HFFc6 (cell line): ENCODE data around the gene MBLAC2. TPM values are rescaled to one million over a fixed set of nuclear protein-coding genes. Genes with fewer than 3 reads are reported as not detected.

Experiments used
- DNase-seq: peaks from one replicate; pipeline ENCODE4 v3.0.0-alpha.2; 2018
- H3K27ac Mint-ChIP-seq: 2 replicates; pipeline ENCODE4 v1.8.0; 2020; ENCODE audit warnings: mild to moderate bottlenecking, mixed read lengths
- H3K27me3 Mint-ChIP-seq: 2 replicates; pipeline ENCODE4 v1.8.0; 2021; ENCODE audit warnings: mild to moderate bottlenecking, moderate library complexity, mixed read lengths; ENCODE audit not compliant: insufficient read depth
- H3K36me3 Mint-ChIP-seq: 2 replicates; pipeline ENCODE4 v1.8.0; 2021; ENCODE audit warnings: low read depth, mixed read lengths
- H3K4me1 Mint-ChIP-seq: 2 replicates; pipeline ENCODE4 v1.8.0; 2020; ENCODE audit warnings: low read depth, mixed read lengths
- H3K4me3 Mint-ChIP-seq: 2 replicates; pipeline ENCODE4 v1.8.0; 2020; ENCODE audit warnings: mild to moderate bottlenecking, moderate library complexity, mixed read lengths
- H3K9me3 Mint-ChIP-seq: 2 replicates; pipeline ENCODE4 v1.8.0; 2020; ENCODE audit warnings: mild to moderate bottlenecking, mixed read lengths
- total RNA-seq, 6 experiments: library from RNA; stranded (reverse); fragmentation: NEBNext Ultra II Directional; extraction: Animal tissue kit (Norgen Biotek cat#: 25700); gene quantifications; 2 replicates in 1 of 6; 3 replicates in 5 of 6; pipeline ENCODE4 v1.2.3, GENCODE V29; 2021
- TF ChIP-seq, protein P1 (sequence below): fragments of 200-600 bp; sonication (generic); IDR thresholded peaks from 2 replicates; pipeline ENCODE4 v1.5.0; 2021; ENCODE audit warnings: antibody characterized with exemption, mild to moderate bottlenecking

Gene MBLAC2
- total RNA-seq, 6 experiments from 2014 or later: 5.1 to 6.3 (median 5.6) TPM

- no peak for DNase-seq
- H3K27ac Mint-ChIP-seq: no peak overlapping the region
Measured at GRCh38 chr5:90484540-90484939, 10.0 kb upstream of the MBLAC2 start.

DNA sequence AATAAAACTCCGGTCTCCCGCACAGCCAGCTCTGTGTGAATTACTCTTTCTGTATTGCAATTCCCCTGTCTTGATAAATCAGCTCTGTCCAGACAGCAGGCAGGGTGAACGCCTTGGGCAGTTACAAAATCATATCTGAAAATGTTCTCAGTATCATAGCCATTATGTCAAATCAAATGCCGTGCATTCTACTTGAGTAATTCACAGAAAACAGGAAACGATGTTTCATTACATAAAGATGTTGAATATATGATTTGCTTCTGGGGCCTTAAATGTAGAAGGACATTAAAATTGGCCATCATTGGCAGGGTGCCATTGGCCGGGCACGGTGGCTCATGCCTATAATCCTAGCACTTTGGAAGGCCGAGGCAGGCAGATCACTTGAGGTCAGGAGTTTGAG, 8.6 kb upstream of the MBLAC2 start:
- no peaks in the 10 kb centered on the region for H3K27me3 Mint-ChIP-seq

More at GRCh38 chr5:90484540-90484939, 10.0 kb upstream of the MBLAC2 start:
- H3K4me1 Mint-ChIP-seq: peaks cover 48% of the 10 kb centered on the region
- H3K27me3 Mint-ChIP-seq: no peaks in the 10 kb centered on the region
- TF ChIP-seq, protein P1, sequence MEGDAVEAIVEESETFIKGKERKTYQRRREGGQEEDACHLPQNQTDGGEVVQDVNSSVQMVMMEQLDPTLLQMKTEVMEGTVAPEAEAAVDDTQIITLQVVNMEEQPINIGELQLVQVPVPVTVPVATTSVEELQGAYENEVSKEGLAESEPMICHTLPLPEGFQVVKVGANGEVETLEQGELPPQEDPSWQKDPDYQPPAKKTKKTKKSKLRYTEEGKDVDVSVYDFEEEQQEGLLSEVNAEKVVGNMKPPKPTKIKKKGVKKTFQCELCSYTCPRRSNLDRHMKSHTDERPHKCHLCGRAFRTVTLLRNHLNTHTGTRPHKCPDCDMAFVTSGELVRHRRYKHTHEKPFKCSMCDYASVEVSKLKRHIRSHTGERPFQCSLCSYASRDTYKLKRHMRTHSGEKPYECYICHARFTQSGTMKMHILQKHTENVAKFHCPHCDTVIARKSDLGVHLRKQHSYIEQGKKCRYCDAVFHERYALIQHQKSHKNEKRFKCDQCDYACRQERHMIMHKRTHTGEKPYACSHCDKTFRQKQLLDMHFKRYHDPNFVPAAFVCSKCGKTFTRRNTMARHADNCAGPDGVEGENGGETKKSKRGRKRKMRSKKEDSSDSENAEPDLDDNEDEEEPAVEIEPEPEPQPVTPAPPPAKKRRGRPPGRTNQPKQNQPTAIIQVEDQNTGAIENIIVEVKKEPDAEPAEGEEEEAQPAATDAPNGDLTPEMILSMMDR: no peak
- H3K9me3 Mint-ChIP-seq: no peaks in the 10 kb centered on the region
- H3K36me3 Mint-ChIP-seq: peaks cover 14% of the 10 kb centered on the region
- no peak overlapping the region for H3K4me3 Mint-ChIP-seq

DNA sequence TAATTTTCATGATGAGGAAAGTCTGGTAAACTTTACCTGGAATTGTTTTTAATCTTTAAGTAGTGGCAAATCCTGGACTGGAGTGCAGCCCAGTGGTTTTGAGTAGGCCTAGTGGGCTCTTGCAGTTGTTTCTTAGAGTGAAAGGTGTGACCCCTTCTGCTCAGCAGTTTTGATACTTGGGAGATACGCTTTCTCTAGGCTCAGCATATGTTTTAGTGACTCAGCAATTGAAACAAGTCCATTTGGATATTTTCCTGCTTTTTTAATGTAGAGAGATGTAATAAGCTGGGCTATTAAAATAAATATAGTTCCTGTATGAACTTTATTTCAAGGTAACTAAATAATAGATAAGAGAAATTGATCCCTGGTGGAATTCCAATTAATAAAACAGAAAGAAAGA, 6.1 kb upstream of the MBLAC2 start:
- no peak overlapping the region for H3K4me3 Mint-ChIP-seq
- no peak for DNase-seq

More for the DNA sequence above, 8.6 kb upstream of the MBLAC2 start:
- DNase-seq: no peak
- no peaks in the 10 kb centered on the region for H3K9me3 Mint-ChIP-seq
- H3K4me1 Mint-ChIP-seq: peaks cover 41% of the 10 kb centered on the region
- H3K4me3 Mint-ChIP-seq: no peak overlapping the region
- H3K27ac Mint-ChIP-seq: no peak overlapping the region; the same call in 1 of the 2 replicates
- TF ChIP-seq, protein P1: no peak
- peaks cover 14% of the 10 kb centered on the region for H3K36me3 Mint-ChIP-seq

DNA sequence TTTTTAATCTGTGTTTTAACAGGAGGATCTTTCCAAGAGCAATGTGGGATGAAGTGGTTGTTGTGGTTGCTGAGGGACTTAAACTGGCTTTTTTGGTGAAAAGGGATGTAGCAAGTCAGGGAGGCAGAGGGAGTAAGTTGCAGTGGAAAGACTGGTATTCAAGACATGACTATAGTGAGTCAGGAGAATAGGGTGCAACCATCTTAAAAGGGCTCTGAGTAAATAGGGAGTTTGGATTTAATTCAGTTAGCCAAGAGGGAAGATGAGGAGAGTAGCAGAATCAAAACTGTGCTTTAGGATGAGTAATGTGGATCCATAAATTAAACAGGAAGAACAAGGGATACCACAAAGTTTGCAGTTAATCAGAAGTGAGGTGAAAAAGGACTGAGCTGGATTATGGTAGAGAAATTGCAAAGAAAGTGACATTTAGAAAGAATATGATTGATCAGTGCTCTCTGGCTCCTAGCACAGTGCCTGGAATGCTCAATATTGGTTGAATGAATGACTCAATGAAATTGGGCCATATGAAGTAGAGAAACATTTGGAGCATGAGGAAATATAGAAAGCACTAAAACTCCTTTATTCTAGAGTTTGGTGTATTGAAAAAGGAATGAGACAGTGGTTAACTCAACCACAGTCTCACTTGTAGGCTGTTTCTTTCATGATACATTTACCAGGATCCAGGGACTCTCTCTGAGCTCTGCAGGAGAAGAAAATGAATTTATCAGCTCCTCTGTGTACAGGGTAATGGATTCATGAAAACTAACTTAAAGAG, 5.2 kb upstream of the MBLAC2 start:
- H3K4me1 Mint-ChIP-seq: peaks cover 54% of the 10 kb centered on the region

More for the DNA sequence above, 6.1 kb upstream of the MBLAC2 start:
- Mint-ChIP-seq H3K36me3 (peaks cover 6% of the 10 kb centered on the region), H3K27me3 (no peaks in the 10 kb centered on the region), H3K27ac (no peak overlapping the region), H3K9me3 (no peaks in the 10 kb centered on the region), H3K4me1 (peaks cover 50% of the 10 kb centered on the region)
- TF ChIP-seq, protein P1: no peak

DNA sequence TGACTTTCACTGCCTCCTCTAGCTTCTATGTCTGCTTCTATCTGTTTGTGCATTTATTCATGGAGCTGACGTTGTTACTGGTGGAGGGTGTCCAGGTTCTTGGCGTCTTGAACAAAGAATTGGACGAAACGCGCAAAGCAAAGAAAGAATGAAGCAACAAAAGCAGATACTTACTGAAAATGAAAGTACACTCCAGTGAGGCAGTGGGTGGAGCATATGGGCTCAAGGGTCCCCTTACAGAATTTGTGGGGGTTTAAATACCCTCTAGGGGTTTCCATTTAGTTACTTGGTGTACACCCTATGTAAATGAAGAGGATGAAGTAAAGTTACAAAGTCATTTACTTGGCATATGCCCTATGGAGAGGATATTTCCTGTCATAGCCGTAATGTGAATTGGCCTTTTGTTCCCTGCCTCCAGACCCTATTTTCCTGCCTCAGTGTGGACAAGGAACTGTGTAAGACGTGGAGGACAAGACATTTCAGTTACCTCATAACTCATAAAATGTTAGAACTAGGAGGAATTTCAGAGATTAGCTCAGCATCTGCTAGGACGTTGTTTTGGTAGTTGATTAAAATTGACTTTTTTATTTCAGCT, 3.1 kb upstream of the MBLAC2 start:
- no peak overlapping the region for H3K4me3 Mint-ChIP-seq
- TF ChIP-seq, protein P1: no peak
- peaks cover 3% of the 10 kb centered on the region; the same call in 1 of the 2 replicates for H3K27me3 Mint-ChIP-seq
- H3K36me3 Mint-ChIP-seq: peaks cover 4% of the 10 kb centered on the region; the same call in 1 of the 2 replicates
- H3K9me3 Mint-ChIP-seq: no peaks in the 10 kb centered on the region
- peaks cover 49% of the 10 kb centered on the region for H3K4me1 Mint-ChIP-seq
- DNase-seq: no peak
- H3K27ac Mint-ChIP-seq: no peak overlapping the region

More for the DNA sequence above, 5.2 kb upstream of the MBLAC2 start:
- DNase-seq: peak; percentile 33
- H3K27ac Mint-ChIP-seq: peak overlapping the region; percentile 75
- H3K27me3 Mint-ChIP-seq: peaks cover 1% of the 10 kb centered on the region; the same call in 1 of the 2 replicates
- TF ChIP-seq, protein P1: no peak
- H3K4me3 Mint-ChIP-seq: peak overlapping the region; percentile 11; the same call in 1 of the 2 replicates
- peaks cover 6% of the 10 kb centered on the region for H3K36me3 Mint-ChIP-seq
- H3K9me3 Mint-ChIP-seq: no peaks in the 10 kb centered on the region
